Bone marrow (tissue), 2 donors: ENCODE results near the gene ATP7A.

Experiments used
- DNase-seq, 2 donors: peaks; one replicate each; lab custom pipeline; 2025; lab: John Stamatoyannopoulos, UW

The ATP7A gene

GRCh38 chrX:77945910-77946545, 35.5 kb downstream of the ATP7A start:
- DNase-seq, result no peak

- DNase-seq, result no peak
These were observed 36.1 kb downstream of the ATP7A start for GRCh38 chrX:77946571-77946970.

- DNase-seq, result no peak
These were observed 39.3 kb downstream of the ATP7A start for GRCh38 chrX:77949840-77950239.

GRCh38 chrX:77952173-77952572, 41.7 kb downstream of the ATP7A start:
- DNase-seq, result no peak

GRCh38 chrX:77953302-77953701, 42.8 kb downstream of the ATP7A start:
- DNase-seq, result peak in 1 of 2 donors; percentile 5

- no peak for DNase-seq
These were observed 43.2 kb downstream of the ATP7A start for GRCh38 chrX:77953708-77954107.

- DNase-seq, result no peak
These were observed 50.1 kb downstream of the ATP7A start for GRCh38 chrX:77960567-77960966.

- DNase-seq, result no peak
These were observed 50.6 kb downstream of the ATP7A start for GRCh38 chrX:77961063-77961462.

GRCh38 chrX:77962068-77962902, 51.8 kb downstream of the ATP7A start:
- DNase-seq, result no peak

GRCh38 chrX:77966361-77966760, 55.9 kb downstream of the ATP7A start:
- DNase-seq, result no peak

GRCh38 chrX:77967631-77968030, 57.1 kb downstream of the ATP7A start:
- DNase-seq, result no peak

- DNase-seq, result no peak
These were observed 59.0 kb downstream of the ATP7A start, which contains the start of gene PGAM4 for GRCh38 chrX:77969538-77969937. TSS of gene PGAM4 (minus strand) at chrX:77969638. CDS start at chrX:77969638, 0 bp downstream.

- DNase-seq, result no peak
These were observed 65.3 kb downstream of the ATP7A start for GRCh38 chrX:77975755-77976154.

GRCh38 chrX:77977095-77977494, 66.6 kb downstream of the ATP7A start:
- no peak for DNase-seq

- no peak for DNase-seq
These were observed 67.0 kb downstream of the ATP7A start for GRCh38 chrX:77977518-77977917.

GRCh38 chrX:77979870-77980269, 69.4 kb downstream of the ATP7A start:
- DNase-seq, result no peak

GRCh38 chrX:78011846-78012245, 101.4 kb downstream of the ATP7A start:
- DNase-seq, result no peak

- DNase-seq, result no peak
These were observed 109.3 kb downstream of the ATP7A start for GRCh38 chrX:78019586-78020483.

- DNase-seq, result peak in 1 of 2 donors; percentile 0
These were observed 114.0 kb downstream of the ATP7A start for GRCh38 chrX:78024349-78025059.

- no peak for DNase-seq
These were observed 117.3 kb downstream of the ATP7A start for GRCh38 chrX:78027798-78028197.

- peak in 1 of 2 donors; percentile 31 for DNase-seq
These were observed 119.2 kb downstream of the ATP7A start for GRCh38 chrX:78029663-78030062.

GRCh38 chrX:78035061-78035460, 124.6 kb downstream of the ATP7A start:
- DNase-seq, result no peak
